ENCODE results near the gene ENAM.
"Not testable (repeated sequence)": the region's sequence is repeated elsewhere in the genome, so short reads cannot be mapped to it uniquely, and the experiment has no call there.

ENAM gene

GRCh38 chr4:70680934-70681333 is 52.4 kb downstream of the ENAM start:
- peaks cover 17% of the 10 kb centered on the region for H3K4me1 Mint-ChIP-seq (ENCODE audit: low read depth)
- no peaks in the 10 kb centered on the region for H3K36me3 Mint-ChIP-seq (ENCODE audit: low read depth)
- H3K4me3 Mint-ChIP-seq = no peak overlapping the region
- no peak overlapping the region for H3K27ac Mint-ChIP-seq
- peaks cover under 1% of the 10 kb centered on the region for H3K27me3 Mint-ChIP-seq (ENCODE audit: low read depth)
- no peaks in the 10 kb centered on the region for H3K9me3 Mint-ChIP-seq

- Mint-ChIP-seq H3K4me1 (ENCODE audit: low read depth) (peaks cover 14% of the 10 kb centered on the region), H3K27ac (no peak overlapping the region), H3K36me3 (ENCODE audit: low read depth) (no peaks in the 10 kb centered on the region), H3K4me3 (no peak overlapping the region), H3K27me3 (ENCODE audit: low read depth) (no peaks in the 10 kb centered on the region), H3K9me3 (no peaks in the 10 kb centered on the region)
Measured at GRCh38 chr4:70681704-70682103, 53.2 kb downstream of the ENAM start.

- not testable (repeated sequence) for H3K4me3 Mint-ChIP-seq; H3K4me1 Mint-ChIP-seq (ENCODE audit: low read depth); H3K9me3 Mint-ChIP-seq; H3K27ac Mint-ChIP-seq; H3K27me3 Mint-ChIP-seq (ENCODE audit: low read depth); H3K36me3 Mint-ChIP-seq (ENCODE audit: low read depth)
Measured at GRCh38 chr4:70682142-70682541, 53.6 kb downstream of the ENAM start.

DNA sequence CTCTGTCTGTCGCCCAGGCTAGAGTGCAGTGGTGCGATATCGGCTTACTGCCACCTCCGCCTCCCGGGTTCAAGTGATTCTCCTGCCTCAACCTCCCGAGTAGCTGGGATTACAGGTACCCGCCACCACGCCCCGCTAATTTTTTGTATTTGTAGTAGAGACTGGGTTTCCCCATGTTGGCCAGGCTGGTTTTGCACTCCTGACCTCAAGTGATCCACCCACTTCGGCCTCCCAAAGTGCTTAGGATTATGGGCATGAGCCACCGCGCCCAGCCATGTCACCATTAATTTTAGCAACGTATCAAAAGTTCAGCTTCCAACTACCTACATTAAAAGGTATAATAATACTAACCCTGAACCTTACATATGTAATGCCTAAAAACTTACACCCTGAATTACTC is 58.8 kb downstream of the ENAM start:
- Mint-ChIP-seq H3K9me3 (no peaks in the 10 kb centered on the region), H3K27me3 (ENCODE audit: low read depth) (no peaks in the 10 kb centered on the region), H3K4me1 (ENCODE audit: low read depth) (peaks cover 30% of the 10 kb centered on the region), H3K4me3 (peak overlapping the region; percentile 99), H3K36me3 (ENCODE audit: low read depth) (peaks cover 19% of the 10 kb centered on the region), H3K27ac (peak overlapping the region; percentile 98)

DNA sequence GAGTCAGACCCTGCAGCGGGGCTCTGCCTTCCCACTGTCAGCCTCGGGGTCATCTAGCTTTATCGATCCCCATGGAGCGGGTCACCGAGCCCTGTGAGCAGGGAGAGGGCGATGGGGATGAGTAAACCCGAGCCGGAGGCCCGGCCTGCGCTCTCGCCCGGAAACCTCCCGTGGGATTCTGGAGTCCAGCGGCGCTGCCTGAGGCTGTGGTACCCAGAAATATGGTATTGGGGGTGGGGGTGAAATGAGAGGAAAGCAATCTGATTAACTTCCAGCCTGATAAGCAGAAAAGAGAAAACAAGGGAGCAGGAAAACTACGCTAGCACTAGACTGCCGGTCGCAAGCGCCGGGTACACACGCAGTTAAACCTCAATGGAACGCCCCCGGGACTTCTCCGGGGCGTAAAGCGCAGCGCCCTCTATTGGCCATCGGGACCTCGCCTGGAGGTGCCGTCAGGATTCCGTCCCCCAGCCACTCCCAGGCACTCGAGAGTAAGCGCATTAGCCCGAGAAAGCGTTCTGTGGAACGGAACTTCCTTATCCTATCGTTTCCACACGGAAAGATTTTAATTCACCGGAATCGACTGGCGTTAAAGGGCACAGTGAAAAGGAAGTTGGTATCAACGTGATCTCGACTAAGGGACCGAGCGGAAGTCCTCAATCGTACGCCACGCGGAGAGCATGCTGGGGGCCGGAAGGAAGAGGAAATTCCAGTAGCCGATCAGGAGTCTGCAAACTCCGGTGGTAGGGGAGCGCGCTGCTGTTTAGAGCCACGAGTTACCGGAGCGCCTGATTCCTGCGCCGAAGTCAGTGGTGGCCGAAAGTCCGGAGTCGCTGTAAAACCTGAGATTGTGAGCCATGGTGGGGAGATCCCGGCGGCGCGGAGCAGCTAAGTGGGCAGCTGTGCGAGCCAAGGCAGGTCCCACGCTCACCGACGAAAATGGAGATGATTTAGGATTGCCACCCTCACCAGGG is 59.6 kb downstream of the ENAM start, which contains the start of gene UTP3:
Gene UTP3 (plus strand): TSS at position 712 of the 974 bp plus-strand sequence. CDS start 146 bp downstream, at position 858.
- peaks cover 19% of the 10 kb centered on the region for H3K36me3 Mint-ChIP-seq (ENCODE audit: low read depth)
- H3K27ac Mint-ChIP-seq = peak within 1 kb of the TSS; percentile 98
- H3K4me1 Mint-ChIP-seq (ENCODE audit: low read depth) = peaks cover 30% of the 10 kb centered on the region
- H3K9me3 Mint-ChIP-seq = no peaks in the 10 kb centered on the region
- H3K4me3 Mint-ChIP-seq = peak within 1 kb of the TSS; percentile 99
- H3K27me3 Mint-ChIP-seq (ENCODE audit: low read depth) = no peaks in the 10 kb centered on the region

GRCh38 chr4:70688795-70689231 is 60.3 kb downstream of the ENAM start:
- Mint-ChIP-seq H3K4me3 (peak overlapping the region; percentile 99), H3K36me3 (ENCODE audit: low read depth) (peaks cover 19% of the 10 kb centered on the region), H3K27me3 (ENCODE audit: low read depth) (no peaks in the 10 kb centered on the region), H3K4me1 (ENCODE audit: low read depth) (peaks cover 30% of the 10 kb centered on the region), H3K27ac (peak overlapping the region; percentile 98), H3K9me3 (no peaks in the 10 kb centered on the region)

- H3K4me1 Mint-ChIP-seq (ENCODE audit: low read depth) = peaks cover 30% of the 10 kb centered on the region
- H3K4me3 Mint-ChIP-seq = no peak overlapping the region
- peaks cover 19% of the 10 kb centered on the region for H3K36me3 Mint-ChIP-seq (ENCODE audit: low read depth)
- no peak overlapping the region for H3K27ac Mint-ChIP-seq
- H3K9me3 Mint-ChIP-seq = no peaks in the 10 kb centered on the region
- H3K27me3 Mint-ChIP-seq (ENCODE audit: low read depth) = no peaks in the 10 kb centered on the region
Measured at GRCh38 chr4:70691661-70692060, 63.1 kb downstream of the ENAM start.

- H3K36me3 Mint-ChIP-seq (ENCODE audit: low read depth); H3K9me3 Mint-ChIP-seq; H3K4me3 Mint-ChIP-seq; H3K27ac Mint-ChIP-seq; H3K27me3 Mint-ChIP-seq (ENCODE audit: low read depth): not testable (repeated sequence)
- peaks cover 16% of the 10 kb centered on the region for H3K4me1 Mint-ChIP-seq (ENCODE audit: low read depth)
Measured at GRCh38 chr4:70694633-70695032, 66.1 kb downstream of the ENAM start.

All from T-helper 1 cell treated with Interleukin-12 subunit alpha and Interleukin-12 subunit beta and Interleukin-4 antibody, amounts not matched to agents 30 μg/mL and 1 μg/mL, for 36 hours (primary cell).